HAP-1 (cell line): ENCODE data around the gene APP.

ENCODE experiments used
- DNase-seq, 2 experiments: peaks; one replicate each; pipeline ENCODE4 v3.0.0-alpha.2; 2016 to 2020; ENCODE audit warnings: low spot score in 2 of 2
- H3K27me3 ChIP-seq: fragments of 250-450 bp; sonication (Bioruptor Pico); 2 replicates; pipeline ENCODE4 v1.5.1; 2020; ENCODE audit warnings: low read depth, mild to moderate bottlenecking, moderate library complexity
- H3K36me3 ChIP-seq: fragments of 250-450 bp; sonication (Bioruptor Pico); replicated peaks from 2 replicates; pipeline ENCODE4 v1.5.1; 2020; ENCODE audit warnings: mild to moderate bottlenecking
- H3K4me1 ChIP-seq: fragments of 250-450 bp; sonication (Bioruptor Pico); 2 replicates; pipeline ENCODE4 v1.5.1; 2020; ENCODE audit warnings: mild to moderate bottlenecking
- H3K4me3 ChIP-seq: fragments of 250-450 bp; sonication (Bioruptor Pico); 2 replicates; pipeline ENCODE4 v1.5.1; 2020; ENCODE audit warnings: mild to moderate bottlenecking, moderate library complexity
- H3K9me3 ChIP-seq: fragments of 250-450 bp; sonication (Bioruptor Pico); 2 replicates; pipeline ENCODE4 v1.5.1; 2020; ENCODE audit warnings: mild to moderate bottlenecking, moderate library complexity
- in situ Hi-C: fragments of 300-500 bp; cut with MboI; formaldehyde crosslinking; loops from 3 replicates; pipeline ENCODE4 v1.14.3; 2020; ENCODE audit warnings: low sequenced_read_pairs, inconsistent platforms, mixed read lengths

APP gene

GRCh38 chr21:25857308-25858074, 313.1 kb downstream of the APP start:
- in situ Hi-C loops = no loop called here
- DNase-seq = no peak
- Histone ChIP-seq H3K4me1 (0 out of 2 replicates have a peak, but pooled peaks cover 5% of the 10 kb centered on the region), H3K36me3 (no peaks in the 10 kb centered on the region), H3K27me3 (no peaks in the 10 kb centered on the region; the same call in 1 of the 2 replicates), H3K9me3 (no peaks in the 10 kb centered on the region), H3K4me3 (no peak overlapping the region)

- DNase-seq = no peak
- in situ Hi-C loops = no loop called here
- Histone ChIP-seq H3K9me3 (no peaks in the 10 kb centered on the region), H3K4me1 (no peaks in the 10 kb centered on the region), H3K4me3 (no peak overlapping the region), H3K27me3 (no peaks in the 10 kb centered on the region; the same call in 1 of the 2 replicates), H3K36me3 (no peaks in the 10 kb centered on the region)
Measured at GRCh38 chr21:25855576-25855975, 315.0 kb downstream of the APP start.

- Histone ChIP-seq H3K4me3 (no peak overlapping the region), H3K9me3 (peaks cover 3% of the 10 kb centered on the region; the same call in 1 of the 2 replicates), H3K27me3 (no peaks in the 10 kb centered on the region; the same call in 1 of the 2 replicates), H3K36me3 (no peaks in the 10 kb centered on the region), H3K4me1 (no peaks in the 10 kb centered on the region)
- in situ Hi-C loops = no loop called here
- no peak for DNase-seq
Measured at GRCh38 chr21:25850126-25850842, 320.3 kb downstream of the APP start.

GRCh38 chr21:25848309-25848708, 322.3 kb downstream of the APP start:
- Histone ChIP-seq H3K27me3 (peaks cover 4% of the 10 kb centered on the region), H3K36me3 (no peaks in the 10 kb centered on the region)
- in situ Hi-C loops = no loop called here

GRCh38 chr21:25845729-25846256, 324.8 kb downstream of the APP start:
- DNase-seq = no peak
- peaks cover 3% of the 10 kb centered on the region; the same call in 1 of the 2 replicates for H3K9me3 ChIP-seq
- H3K27me3 ChIP-seq = peaks cover 13% of the 10 kb centered on the region
- no peaks in the 10 kb centered on the region for H3K36me3 ChIP-seq
- in situ Hi-C loops = no loop called here
- H3K4me1 ChIP-seq = no peaks in the 10 kb centered on the region
- no peak overlapping the region for H3K4me3 ChIP-seq

More at GRCh38 chr21:25848309-25848708, 322.3 kb downstream of the APP start:
- Histone ChIP-seq H3K4me3 (no peak overlapping the region), H3K4me1 (no peaks in the 10 kb centered on the region), H3K9me3 (peaks cover 3% of the 10 kb centered on the region; the same call in 1 of the 2 replicates)
- no peak for DNase-seq

- Histone ChIP-seq H3K9me3 (no peaks in the 10 kb centered on the region; the same call in 1 of the 2 replicates), H3K4me3 (no peak overlapping the region), H3K27me3 (peaks cover 13% of the 10 kb centered on the region), H3K4me1 (no peaks in the 10 kb centered on the region), H3K36me3 (no peaks in the 10 kb centered on the region)
- in situ Hi-C loops = no loop called here
- no peak for DNase-seq
Measured at GRCh38 chr21:25842925-25843324, 327.6 kb downstream of the APP start.

GRCh38 chr21:25838809-25839208, 331.8 kb downstream of the APP start:
- in situ Hi-C loops = no loop called here
- Histone ChIP-seq H3K36me3 (no peaks in the 10 kb centered on the region), H3K9me3 (no peaks in the 10 kb centered on the region), H3K4me1 (no peaks in the 10 kb centered on the region), H3K4me3 (no peak overlapping the region), H3K27me3 (peaks cover 8% of the 10 kb centered on the region; the same call in 1 of the 2 replicates)
- DNase-seq = no peak

GRCh38 chr21:25837533-25838265, 332.9 kb downstream of the APP start:
- Histone ChIP-seq H3K36me3 (no peaks in the 10 kb centered on the region), H3K4me3 (no peak overlapping the region), H3K4me1 (no peaks in the 10 kb centered on the region), H3K27me3 (peaks cover 8% of the 10 kb centered on the region; the same call in 1 of the 2 replicates), H3K9me3 (no peaks in the 10 kb centered on the region)
- in situ Hi-C loops = no loop called here
- DNase-seq = peak; percentile 19 to 37

- in situ Hi-C loops = no loop called here
- Histone ChIP-seq H3K36me3 (no peaks in the 10 kb centered on the region), H3K9me3 (no peaks in the 10 kb centered on the region), H3K27me3 (peaks cover 3% of the 10 kb centered on the region; the same call in 1 of the 2 replicates), H3K4me1 (no peaks in the 10 kb centered on the region), H3K4me3 (no peak overlapping the region)
- no peak for DNase-seq
Measured at GRCh38 chr21:25836396-25836795, 334.2 kb downstream of the APP start.

- Histone ChIP-seq H3K36me3 (no peaks in the 10 kb centered on the region), H3K4me3 (no peak overlapping the region), H3K9me3 (no peaks in the 10 kb centered on the region), H3K27me3 (no peaks in the 10 kb centered on the region), H3K4me1 (no peaks in the 10 kb centered on the region)
- in situ Hi-C loops = no loop called here
- DNase-seq = no peak
Measured at GRCh38 chr21:25834381-25834780, 336.2 kb downstream of the APP start.

GRCh38 chr21:25831300-25831960, 339.1 kb downstream of the APP start:
- in situ Hi-C loops = no loop called here
- no peak for DNase-seq
- no peaks in the 10 kb centered on the region for H3K27me3 ChIP-seq
- no peaks in the 10 kb centered on the region for H3K4me1 ChIP-seq
- no peaks in the 10 kb centered on the region for H3K36me3 ChIP-seq
- H3K4me3 ChIP-seq = no peak overlapping the region
- H3K9me3 ChIP-seq = no peaks in the 10 kb centered on the region
